ENCODE data around the gene ZNF28. TPM values are rescaled to one million over a fixed set of nuclear protein-coding genes. Genes with fewer than 3 reads are reported as not detected.
"Not testable (repeated sequence)": the region's sequence is repeated elsewhere in the genome, so short reads cannot be mapped to it uniquely, and the experiment has no call there.

The ZNF28 gene
- total RNA-seq, 1 experiment from 2014 or later: 26.7 TPM

DNA sequence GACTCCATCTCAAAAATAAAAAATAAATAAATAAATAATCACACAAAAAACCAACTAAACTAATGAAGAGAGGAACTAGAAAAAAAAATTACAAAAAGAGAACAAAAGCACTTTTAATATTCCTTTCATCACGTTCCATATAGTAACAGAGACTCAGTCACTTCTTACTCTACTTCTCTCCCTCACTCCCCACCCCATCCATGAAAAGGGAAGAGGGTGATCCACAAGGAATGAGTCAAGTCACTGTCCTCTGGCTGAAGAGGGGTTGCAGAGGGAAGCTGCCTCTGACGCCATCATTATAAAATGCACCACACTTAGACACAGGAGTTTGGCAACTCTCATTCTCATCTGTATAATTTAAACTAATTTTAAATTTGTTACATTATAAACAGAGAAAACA is 38.6 kb downstream of the ZNF28 start:
- H3K36me3 Mint-ChIP-seq; DNase-seq (ENCODE audit: low spot score); POLR2A ChIA-PET; H3K4me3 Mint-ChIP-seq; ATAC-seq; H3K27ac Mint-ChIP-seq; CTCF ChIA-PET; H3K9me3 Mint-ChIP-seq: not testable (repeated sequence)
- Mint-ChIP-seq H3K27me3 (ENCODE audit: low read depth) (peaks cover 30% of the 10 kb centered on the region), H3K4me1 (peaks cover 13% of the 10 kb centered on the region)

DNA sequence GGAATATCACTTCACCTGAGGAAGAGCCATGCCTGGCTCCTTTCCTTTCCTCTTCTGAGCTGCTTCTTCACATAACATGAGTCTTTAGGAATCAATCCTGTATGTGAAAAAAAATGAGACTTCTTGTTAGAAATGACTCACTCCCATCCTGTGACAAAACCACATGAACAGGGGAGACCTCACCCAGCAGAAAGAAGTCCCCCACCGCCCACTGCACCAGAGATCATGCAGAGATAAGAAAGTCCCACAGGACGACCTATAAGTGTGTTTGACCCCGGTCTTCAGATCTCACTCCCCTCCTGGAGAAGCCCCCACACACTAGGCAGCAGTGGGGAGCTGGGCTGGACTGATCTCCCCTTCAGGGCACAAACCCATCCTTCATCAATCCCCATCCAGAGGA is 42.6 kb downstream of the ZNF28 start:
- no peak overlapping the region for H3K4me3 Mint-ChIP-seq
- TF ChIP-seq, protein P1, sequence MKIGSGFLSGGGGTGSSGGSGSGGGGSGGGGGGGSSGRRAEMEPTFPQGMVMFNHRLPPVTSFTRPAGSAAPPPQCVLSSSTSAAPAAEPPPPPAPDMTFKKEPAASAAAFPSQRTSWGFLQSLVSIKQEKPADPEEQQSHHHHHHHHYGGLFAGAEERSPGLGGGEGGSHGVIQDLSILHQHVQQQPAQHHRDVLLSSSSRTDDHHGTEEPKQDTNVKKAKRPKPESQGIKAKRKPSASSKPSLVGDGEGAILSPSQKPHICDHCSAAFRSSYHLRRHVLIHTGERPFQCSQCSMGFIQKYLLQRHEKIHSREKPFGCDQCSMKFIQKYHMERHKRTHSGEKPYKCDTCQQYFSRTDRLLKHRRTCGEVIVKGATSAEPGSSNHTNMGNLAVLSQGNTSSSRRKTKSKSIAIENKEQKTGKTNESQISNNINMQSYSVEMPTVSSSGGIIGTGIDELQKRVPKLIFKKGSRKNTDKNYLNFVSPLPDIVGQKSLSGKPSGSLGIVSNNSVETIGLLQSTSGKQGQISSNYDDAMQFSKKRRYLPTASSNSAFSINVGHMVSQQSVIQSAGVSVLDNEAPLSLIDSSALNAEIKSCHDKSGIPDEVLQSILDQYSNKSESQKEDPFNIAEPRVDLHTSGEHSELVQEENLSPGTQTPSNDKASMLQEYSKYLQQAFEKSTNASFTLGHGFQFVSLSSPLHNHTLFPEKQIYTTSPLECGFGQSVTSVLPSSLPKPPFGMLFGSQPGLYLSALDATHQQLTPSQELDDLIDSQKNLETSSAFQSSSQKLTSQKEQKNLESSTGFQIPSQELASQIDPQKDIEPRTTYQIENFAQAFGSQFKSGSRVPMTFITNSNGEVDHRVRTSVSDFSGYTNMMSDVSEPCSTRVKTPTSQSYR (CRISPR knock-in tag; IDR thresholded peaks at IDR 0.05): no peak
- TF ChIP-seq, protein P2, sequence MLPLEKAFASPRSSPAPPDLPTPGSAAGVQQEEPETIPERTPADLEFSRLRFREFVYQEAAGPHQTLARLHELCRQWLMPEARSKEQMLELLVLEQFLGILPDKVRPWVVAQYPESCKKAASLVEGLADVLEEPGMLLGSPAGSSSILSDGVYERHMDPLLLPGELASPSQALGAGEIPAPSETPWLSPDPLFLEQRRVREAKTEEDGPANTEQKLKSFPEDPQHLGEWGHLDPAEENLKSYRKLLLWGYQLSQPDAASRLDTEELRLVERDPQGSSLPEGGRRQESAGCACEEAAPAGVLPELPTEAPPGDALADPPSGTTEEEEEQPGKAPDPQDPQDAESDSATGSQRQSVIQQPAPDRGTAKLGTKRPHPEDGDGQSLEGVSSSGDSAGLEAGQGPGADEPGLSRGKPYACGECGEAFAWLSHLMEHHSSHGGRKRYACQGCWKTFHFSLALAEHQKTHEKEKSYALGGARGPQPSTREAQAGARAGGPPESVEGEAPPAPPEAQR (CRISPR knock-in tag; IDR thresholded peaks at IDR 0.05): no peak
- TF ChIP-seq GTF2I (CRISPR knock-in tag; conservative IDR thresholded peaks at IDR 0.05) (no peak), FOXK1 (CRISPR knock-in tag; IDR thresholded peaks at IDR 0.05) (no peak), CREM (CRISPR knock-in tag; IDR thresholded peaks at IDR 0.05) (no peak), ZNF219 (CRISPR knock-in tag; IDR thresholded peaks at IDR 0.05; ENCODE audit: borderline replicate concordance) (no peak), EMX1 (CRISPR knock-in tag; IDR thresholded peaks at IDR 0.05) (no peak), RELA (CRISPR knock-in tag; IDR thresholded peaks at IDR 0.05; ENCODE audit: borderline replicate concordance) (no peak), MXD4 (CRISPR knock-in tag; IDR thresholded peaks at IDR 0.05; ENCODE audit: borderline replicate concordance) (no peak), ZNF396 (CRISPR knock-in tag; IDR thresholded peaks at IDR 0.05; ENCODE audit: borderline replicate concordance) (no peak), IRF2 (CRISPR knock-in tag; IDR thresholded peaks at IDR 0.05; ENCODE audit: borderline replicate concordance, low read depth) (no peak), NR2C2 (CRISPR knock-in tag; IDR thresholded peaks at IDR 0.05) (no peak)
- TF ChIP-seq, protein P3, sequence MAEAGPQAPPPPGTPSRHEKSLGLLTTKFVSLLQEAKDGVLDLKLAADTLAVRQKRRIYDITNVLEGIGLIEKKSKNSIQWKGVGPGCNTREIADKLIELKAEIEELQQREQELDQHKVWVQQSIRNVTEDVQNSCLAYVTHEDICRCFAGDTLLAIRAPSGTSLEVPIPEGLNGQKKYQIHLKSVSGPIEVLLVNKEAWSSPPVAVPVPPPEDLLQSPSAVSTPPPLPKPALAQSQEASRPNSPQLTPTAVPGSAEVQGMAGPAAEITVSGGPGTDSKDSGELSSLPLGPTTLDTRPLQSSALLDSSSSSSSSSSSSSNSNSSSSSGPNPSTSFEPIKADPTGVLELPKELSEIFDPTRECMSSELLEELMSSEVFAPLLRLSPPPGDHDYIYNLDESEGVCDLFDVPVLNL (CRISPR knock-in tag; IDR thresholded peaks at IDR 0.05; ENCODE audit: borderline replicate concordance, low read depth): no peak
- TF ChIP-seq, protein P4, sequence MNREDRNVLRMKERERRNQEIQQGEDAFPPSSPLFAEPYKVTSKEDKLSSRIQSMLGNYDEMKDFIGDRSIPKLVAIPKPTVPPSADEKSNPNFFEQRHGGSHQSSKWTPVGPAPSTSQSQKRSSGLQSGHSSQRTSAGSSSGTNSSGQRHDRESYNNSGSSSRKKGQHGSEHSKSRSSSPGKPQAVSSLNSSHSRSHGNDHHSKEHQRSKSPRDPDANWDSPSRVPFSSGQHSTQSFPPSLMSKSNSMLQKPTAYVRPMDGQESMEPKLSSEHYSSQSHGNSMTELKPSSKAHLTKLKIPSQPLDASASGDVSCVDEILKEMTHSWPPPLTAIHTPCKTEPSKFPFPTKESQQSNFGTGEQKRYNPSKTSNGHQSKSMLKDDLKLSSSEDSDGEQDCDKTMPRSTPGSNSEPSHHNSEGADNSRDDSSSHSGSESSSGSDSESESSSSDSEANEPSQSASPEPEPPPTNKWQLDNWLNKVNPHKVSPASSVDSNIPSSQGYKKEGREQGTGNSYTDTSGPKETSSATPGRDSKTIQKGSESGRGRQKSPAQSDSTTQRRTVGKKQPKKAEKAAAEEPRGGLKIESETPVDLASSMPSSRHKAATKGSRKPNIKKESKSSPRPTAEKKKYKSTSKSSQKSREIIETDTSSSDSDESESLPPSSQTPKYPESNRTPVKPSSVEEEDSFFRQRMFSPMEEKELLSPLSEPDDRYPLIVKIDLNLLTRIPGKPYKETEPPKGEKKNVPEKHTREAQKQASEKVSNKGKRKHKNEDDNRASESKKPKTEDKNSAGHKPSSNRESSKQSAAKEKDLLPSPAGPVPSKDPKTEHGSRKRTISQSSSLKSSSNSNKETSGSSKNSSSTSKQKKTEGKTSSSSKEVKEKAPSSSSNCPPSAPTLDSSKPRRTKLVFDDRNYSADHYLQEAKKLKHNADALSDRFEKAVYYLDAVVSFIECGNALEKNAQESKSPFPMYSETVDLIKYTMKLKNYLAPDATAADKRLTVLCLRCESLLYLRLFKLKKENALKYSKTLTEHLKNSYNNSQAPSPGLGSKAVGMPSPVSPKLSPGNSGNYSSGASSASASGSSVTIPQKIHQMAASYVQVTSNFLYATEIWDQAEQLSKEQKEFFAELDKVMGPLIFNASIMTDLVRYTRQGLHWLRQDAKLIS (CRISPR knock-in tag; IDR thresholded peaks at IDR 0.05; ENCODE audit: borderline replicate concordance): no peak
- TF ChIP-seq, protein P5, sequence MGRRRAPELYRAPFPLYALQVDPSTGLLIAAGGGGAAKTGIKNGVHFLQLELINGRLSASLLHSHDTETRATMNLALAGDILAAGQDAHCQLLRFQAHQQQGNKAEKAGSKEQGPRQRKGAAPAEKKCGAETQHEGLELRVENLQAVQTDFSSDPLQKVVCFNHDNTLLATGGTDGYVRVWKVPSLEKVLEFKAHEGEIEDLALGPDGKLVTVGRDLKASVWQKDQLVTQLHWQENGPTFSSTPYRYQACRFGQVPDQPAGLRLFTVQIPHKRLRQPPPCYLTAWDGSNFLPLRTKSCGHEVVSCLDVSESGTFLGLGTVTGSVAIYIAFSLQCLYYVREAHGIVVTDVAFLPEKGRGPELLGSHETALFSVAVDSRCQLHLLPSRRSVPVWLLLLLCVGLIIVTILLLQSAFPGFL (CRISPR knock-in tag; IDR thresholded peaks at IDR 0.05; ENCODE audit: borderline replicate concordance): no peak
- TF ChIP-seq, protein P6, sequence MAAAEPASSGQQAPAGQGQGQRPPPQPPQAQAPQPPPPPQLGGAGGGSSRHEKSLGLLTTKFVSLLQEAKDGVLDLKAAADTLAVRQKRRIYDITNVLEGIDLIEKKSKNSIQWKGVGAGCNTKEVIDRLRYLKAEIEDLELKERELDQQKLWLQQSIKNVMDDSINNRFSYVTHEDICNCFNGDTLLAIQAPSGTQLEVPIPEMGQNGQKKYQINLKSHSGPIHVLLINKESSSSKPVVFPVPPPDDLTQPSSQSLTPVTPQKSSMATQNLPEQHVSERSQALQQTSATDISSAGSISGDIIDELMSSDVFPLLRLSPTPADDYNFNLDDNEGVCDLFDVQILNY (CRISPR knock-in tag; IDR thresholded peaks at IDR 0.05): no peak
- no peaks in the 10 kb centered on the region for H3K27me3 Mint-ChIP-seq (ENCODE audit: low read depth)
- peaks cover 12% of the 10 kb centered on the region for H3K36me3 Mint-ChIP-seq
- ChIA-PET CTCF (no interaction called here), POLR2A (no interaction called here)
- no peak for DNase-seq (ENCODE audit: low spot score)
- no peaks in the 10 kb centered on the region for H3K9me3 Mint-ChIP-seq
- no peak for ATAC-seq
- H3K4me1 Mint-ChIP-seq: peaks cover 7% of the 10 kb centered on the region; the same call in 1 of the 2 replicates
- no peak overlapping the region for H3K27ac Mint-ChIP-seq

DNA sequence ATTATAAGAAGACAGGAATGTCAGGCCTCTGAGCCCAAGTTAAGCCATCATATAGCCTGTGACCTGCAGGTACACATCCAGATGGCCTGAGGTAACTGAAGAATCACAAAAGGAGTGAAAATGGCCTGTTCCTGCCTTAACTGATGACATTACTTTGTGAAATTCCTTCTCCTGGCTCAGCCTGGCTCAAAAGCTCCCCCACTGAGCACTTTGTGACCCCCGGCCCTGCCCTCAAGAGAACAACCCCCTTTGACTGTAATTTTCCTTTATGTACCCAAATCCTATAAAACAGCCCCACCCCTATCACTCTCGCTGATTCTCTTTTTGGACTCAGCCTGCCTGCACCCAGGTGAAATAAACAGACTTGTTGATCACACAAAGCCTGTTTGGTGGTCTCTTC is 65.0 kb downstream of the ZNF28 start:
- H3K4me3 Mint-ChIP-seq; DNase-seq (ENCODE audit: low spot score); CTCF ChIA-PET; ATAC-seq; POLR2A ChIA-PET; H3K27me3 Mint-ChIP-seq (ENCODE audit: low read depth): not testable (repeated sequence)
- Mint-ChIP-seq H3K36me3 (peaks cover 26% of the 10 kb centered on the region), H3K27ac (peak overlapping the region; percentile 83), H3K4me1 (peaks cover 33% of the 10 kb centered on the region), H3K9me3 (peaks cover 26% of the 10 kb centered on the region)
